Embryonic facial prominence (tissue), 1 donor: ENCODE results near the gene ROPN1L.
"Not testable (repeated sequence)": the region's sequence is repeated elsewhere in the genome, so short reads cannot be mapped to it uniquely, and the experiment has no call there.

ENCODE experiments used
- DNase-seq: peaks from one replicate; pipeline ENCODE4 v3.0.0-alpha.2; 2016; ENCODE audit errors: extremely low spot score

The ROPN1L gene

DNA sequence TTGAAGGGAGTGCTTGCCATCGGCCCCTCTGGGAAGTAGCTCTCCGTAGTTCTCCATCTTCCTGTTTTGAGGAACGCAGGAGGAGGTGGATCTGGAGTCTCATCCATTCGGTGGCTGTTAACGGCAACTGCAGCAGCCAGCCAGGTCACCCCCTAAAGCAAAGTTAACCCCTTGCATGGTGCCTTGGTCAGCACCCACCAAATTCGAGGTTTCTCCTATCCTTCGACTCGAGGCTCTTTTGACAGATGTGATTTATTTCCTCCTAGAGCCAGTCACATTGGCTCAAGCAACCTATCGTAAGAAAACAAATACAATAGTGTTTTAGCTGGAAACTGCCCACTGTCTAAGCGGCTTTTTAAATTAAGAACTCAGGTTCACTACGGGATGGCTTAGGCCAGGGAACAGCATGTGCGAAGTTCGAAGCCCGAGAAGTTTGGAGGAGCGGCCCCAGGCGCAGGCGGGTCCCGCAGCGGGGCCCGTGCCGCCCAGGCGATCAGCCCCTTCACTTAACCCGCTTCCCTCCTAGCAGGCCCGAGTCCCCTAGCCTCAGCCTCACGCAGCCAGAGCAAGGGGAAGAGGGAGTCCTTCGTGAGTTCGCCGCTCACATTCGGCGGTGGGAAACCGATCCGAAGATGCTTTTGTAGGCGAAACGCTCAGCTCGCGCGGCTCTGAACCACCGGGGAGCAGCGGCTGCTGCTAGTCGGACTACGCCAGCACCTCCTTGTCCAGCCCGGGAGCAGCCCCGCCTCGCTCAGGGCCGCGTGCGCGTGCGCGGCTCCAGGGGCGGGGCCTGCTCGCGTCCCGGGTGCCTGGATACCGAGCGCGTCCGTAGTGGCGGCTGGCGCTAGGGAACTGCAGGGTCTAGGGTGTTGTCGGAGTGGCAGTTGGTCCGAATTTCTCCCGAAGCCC lies at the start of gene ROPN1L:
TSS of gene ROPN1L (plus strand) at position 797 of the 909 bp plus-strand sequence. CDS start 289 bp downstream, outside the sequence.
- peak; percentile 58 for DNase-seq

DNA sequence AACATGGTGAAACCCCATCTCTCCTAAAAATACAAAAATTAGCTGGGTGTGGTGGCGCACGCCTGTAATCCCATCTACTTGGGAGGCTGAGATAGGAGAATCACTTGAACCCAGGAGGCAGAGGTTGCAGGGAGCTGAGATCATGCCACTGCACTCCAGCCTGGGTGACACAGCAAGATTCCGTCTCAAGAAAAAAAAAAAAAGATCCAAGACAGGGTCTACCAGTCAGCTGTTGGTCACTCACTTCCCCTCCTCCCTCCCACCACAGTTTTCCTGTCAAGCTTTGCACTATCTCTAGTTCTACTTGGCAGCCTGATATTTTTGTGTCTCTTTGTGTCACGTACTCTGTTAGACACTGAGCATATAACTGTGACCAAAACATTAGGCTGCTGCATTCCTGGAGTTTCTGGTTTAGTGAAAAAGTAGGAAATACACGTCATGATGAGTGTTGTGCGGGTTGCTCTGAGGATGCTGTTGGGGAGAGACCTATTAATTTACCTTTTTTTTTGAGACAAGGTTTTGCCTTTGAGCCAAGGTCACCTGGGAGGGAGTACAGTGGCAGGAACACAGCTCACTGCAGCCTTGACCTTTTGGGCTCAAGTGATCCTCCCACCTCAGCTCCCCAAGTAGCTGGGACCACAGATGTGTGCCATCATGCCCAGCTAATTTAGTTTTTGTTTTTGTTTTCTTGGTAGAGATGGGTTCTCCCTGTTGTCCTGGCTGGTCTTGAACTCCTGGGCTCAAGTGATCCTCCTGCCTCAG lies 48.9 kb upstream of the ROPN1L start:
- not testable (repeated sequence) for DNase-seq

DNA sequence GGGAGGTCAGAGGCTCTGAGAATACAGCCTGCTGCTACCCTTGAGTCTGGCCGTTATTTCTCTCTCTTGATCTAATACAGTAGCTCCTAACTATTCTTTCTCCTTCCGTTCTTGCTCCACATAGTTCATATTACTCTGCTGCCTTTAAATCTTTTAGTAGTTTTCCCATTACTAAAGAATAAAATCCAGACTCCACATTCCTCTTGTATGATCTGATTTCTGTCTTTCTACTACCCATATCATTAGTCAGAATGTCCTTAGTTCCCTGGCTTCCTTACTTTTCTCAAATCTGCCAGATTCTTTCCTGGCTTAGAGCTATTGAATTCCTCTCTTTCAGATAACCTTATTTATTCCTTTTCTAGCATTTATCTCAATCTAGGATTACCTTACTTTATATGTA lies 48.2 kb upstream of the ROPN1L start:
- no peak for DNase-seq

DNA sequence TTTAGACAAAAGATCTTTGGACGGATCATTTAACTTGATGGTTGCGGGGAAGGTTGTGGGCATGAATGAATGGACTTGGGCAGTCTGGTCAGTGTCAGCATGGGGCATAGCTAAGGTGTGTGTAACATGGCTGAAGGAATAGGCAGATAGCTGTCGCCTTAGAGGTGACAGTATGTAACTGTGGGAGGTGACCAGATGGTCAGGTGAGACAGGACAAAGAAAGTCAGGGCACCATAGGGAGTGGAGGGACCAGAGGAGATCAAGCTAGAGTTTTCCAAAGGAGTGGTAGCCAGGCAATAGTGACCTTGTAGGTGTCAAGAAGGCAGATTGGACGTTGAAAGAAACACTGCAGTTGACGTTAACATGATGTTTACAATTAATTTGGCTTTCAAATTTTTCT lies 45.1 kb upstream of the ROPN1L start:
- no peak for DNase-seq

DNA sequence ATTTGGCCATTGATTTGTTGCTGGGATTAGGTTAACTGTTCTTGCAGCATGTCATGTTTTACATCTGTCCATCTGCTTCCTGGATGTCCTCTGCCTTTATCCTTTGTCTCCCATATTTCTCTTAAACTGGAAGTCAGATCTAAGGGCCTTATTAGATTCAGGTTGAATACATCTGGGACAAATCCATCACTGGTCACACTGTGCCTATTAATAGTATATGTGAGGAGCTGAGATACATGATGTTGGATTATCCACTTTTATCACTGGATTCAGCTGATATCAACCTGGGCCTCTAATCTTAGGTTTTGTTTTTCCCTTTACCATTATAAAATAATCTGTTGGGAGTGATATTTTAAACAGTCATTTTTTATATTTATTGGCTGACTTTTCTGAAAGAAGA lies 41.8 kb upstream of the ROPN1L start:
- no peak for DNase-seq

DNA sequence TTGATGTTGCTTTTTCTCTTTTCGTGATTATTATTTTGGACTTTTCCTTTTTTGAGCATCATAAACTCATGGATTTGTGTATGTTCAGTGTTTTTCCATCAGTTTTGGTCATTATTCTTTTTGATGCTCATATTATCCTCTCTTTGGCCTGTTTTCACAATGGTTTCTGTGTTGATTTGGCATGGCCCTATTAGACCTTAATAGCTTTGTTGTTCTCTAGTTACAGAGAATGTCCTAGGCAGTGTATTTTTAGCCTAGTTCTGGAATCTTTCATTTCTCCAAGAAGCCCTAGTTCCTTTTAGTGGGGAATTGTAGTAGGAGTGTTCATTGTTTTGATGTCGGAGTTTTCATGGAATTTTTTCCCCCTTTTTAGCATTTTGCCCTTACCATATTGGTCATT lies 41.3 kb upstream of the ROPN1L start:
- no peak for DNase-seq

DNA sequence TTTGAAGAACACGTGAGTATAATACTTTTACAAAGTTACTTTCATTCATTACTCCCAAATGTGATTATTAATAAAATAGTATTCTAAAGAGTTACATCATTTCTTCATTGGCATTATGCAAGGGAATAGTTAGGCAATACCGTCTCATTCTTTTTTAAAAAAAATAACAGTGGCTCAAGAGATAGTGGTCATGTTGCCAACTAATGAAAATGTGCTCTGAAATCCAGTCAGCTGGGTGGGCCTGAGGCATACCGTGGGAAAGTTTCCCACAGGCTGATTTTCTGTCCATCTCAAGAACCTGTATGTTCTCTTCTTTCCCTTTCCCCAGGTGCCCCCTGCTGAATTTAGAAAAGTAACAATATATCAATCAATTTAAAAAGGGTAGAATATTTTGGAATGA lies 40.8 kb upstream of the ROPN1L start:
- DNase-seq, result no peak

DNA sequence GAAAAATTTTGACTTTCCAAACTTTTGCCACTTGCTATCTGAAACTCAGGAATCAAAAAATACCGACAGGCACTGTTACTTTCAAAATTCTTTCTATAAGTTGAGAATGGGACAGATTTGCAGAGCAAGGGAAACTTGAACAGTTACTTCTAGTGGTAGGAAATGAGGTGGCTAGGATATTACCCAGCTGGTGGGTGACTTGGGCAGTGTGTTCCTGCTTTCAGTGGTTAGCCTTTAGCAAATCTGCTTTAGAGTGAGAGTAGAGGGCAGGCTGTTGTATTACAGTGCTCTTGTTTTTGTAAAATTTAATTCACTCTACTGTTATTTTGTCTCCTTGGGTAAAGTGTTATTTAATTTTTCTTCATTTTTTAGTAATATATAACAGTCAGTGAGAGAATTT lies 40.2 kb upstream of the ROPN1L start:
- DNase-seq, result no peak

DNA sequence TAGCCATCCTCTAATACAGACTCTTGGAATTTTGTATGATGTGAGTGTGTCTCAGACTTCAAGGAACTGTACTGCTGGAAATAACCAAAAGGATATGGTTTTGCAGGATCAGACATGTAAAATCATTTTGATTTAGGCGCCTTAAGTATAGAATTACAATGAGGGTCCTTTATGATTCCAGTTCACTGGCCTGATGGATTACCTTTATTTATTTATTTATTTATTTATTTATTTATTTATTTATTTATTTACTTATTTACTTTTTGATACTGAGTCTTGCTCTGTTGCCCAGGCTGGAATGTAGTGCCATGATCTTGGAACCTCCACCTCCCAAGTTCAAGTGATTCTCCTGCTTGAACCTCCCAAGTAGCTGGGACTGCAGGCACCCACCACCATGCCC lies 37.9 kb upstream of the ROPN1L start:
- no peak for DNase-seq

DNA sequence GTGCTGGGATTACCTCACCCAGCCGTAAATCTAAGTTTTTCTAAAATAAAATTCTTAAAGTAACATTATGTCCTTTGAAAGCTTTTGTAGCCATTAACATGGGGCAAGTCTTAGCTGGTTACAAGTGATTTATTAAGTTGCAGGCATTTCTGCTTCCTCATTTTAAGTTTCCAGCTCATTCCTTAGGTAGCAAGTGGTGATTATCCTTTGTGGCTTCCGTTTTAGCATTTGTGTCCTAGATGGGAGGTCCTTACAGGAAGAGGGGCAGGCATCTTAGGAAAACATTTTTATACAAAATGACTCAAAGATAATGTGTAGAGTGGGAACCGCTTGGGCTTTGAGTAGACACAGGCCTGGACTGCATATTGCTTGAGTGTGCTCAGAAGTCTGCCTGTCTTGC lies 35.0 kb upstream of the ROPN1L start:
- no peak for DNase-seq

DNA sequence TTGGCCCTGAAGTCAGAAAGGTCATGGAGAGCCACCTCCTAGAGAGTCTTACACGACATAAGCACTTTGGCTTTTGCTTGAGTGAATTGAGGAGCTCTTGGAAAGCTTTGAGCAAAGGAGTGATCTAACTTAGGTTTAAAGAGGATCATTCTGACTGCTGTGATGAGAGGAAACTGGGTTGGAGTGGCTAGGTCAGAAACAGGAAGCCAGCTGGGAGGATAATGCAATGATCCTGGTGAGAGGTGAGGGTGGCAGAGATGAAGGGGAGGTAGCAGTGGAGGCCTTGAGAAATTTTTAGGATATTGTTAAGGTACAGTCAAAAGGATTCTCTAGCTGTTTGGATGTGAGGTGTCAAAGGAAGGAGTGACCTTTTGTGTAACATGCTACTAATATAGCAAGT lies 32.2 kb upstream of the ROPN1L start:
- no peak for DNase-seq

DNA sequence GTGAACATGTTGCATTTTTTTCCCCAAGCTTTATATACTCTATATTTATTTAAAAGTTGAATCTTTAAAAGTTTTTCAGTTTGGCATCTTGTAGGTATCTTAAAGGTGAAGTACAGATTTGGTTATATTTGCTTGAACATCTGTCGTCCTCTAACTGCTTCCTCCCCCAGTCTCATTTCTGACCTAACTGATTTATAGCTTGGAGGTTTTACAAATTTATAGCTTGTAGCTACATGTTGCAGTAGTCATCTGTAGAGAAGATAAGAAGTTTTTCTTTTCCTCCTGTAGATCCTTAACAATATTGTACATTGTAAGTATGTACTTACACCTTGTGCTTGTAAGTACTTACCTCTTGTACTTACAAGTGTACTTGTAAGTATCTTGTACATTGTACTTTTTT lies 31.0 kb upstream of the ROPN1L start:
- no peak for DNase-seq

DNA sequence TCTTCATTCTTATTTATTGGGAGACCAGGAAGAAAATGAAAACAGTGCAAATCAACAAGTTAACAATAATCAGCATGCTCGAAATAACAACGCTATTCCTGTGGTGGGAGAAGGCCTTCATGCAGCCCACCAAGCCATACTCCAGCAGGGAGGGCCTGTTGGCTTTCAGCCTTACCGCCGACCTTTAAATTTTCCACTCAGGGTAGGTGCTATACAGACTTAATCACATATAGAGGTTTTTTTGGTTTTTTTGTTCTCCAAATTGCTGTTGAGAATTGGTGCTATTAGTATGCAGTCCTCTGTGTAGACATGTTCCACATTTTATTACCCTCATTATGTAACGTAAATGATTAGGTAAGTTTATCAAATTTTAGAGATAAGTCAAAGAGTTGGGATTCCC lies 30.3 kb upstream of the ROPN1L start:
- DNase-seq, result no peak

DNA sequence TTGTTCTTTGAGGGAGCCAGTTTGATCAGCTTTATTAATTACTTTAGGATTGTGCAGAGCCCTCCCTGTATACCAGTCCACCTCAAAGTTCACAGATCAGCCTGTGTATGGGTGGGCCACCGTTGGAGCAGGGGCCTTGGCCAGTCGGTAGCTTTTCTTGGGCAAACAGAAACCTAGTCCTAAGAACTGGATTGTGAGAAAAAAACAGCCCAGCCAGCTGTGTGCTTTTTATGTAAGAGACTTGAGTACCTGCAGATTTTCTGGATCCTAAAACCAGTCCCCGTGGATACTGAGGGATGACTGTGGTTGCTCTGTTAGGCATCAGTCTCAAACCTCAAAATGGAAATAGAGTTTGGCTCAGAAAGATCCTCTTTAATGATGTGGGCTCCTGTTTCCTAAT lies 24.8 kb upstream of the ROPN1L start:
- no peak for DNase-seq

DNA sequence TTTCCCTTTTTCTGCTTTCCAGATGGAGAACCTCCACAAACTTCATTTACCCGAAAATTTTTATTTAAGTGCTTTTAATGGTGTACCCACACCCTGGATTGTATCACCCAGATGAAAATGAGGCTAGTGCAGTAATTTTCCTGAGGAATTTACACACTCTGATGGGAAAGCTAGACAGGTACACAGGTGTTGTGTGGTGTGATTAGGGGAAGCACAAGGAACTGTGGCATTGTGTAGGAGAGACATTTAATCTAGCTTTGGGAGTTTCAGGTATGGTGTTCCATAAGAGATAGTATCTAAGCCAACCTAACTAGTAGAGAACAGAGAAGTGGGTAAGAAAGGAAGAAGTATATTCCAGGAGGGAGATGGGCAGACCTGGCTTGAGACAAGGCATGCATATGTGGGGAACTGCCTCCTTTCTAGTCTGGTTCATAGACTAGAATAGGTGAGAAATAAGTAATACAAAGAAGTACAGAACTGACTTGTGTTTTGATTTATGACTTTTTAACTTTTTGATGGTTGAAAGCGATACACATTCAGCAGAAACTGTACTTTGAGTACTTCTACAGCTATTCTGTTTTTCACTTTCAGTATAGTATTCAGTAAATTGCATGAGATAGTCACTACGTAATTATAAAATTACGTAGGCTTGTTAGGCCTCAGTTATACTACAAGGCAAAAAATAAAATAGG lies 22.9 kb upstream of the ROPN1L start:
- DNase-seq, result no peak

DNA sequence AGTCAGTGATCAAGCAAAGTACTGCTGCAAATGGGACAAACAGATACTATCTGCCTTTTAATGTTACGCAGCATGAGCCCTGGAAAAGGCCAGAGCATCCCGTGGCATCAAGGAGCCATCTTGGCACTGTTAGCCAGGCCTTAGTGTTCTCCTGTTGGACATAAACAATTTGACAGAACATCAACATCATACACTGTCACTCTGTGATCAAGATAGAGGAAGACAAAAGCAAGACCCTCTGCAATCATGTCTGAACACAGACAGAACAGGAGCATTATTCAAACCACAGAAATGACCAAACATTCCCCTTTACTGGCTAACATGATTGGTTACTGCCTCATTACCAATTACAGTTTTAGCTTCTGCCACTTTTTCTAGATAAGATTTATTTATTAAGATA lies 21.2 kb upstream of the ROPN1L start:
- DNase-seq, result no peak

DNA sequence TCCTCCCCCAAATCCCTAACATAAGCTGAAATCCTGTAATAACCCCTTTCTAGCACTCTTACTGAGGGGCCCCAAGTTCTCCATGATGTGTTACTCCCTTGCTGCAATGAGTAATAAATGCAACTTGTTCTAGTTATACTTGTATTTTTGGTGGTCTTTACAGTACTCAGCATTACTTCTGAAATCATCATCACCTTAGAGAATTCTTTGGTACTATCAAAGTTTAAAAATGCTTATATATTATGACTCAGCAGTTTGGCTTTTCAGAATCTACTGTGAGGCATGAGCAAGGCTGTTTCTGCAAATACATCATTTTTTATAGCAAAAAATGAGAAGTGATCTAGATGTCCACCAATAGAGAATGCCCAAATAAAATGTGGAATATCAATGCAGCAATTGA lies 20.7 kb upstream of the ROPN1L start:
- DNase-seq, result no peak

DNA sequence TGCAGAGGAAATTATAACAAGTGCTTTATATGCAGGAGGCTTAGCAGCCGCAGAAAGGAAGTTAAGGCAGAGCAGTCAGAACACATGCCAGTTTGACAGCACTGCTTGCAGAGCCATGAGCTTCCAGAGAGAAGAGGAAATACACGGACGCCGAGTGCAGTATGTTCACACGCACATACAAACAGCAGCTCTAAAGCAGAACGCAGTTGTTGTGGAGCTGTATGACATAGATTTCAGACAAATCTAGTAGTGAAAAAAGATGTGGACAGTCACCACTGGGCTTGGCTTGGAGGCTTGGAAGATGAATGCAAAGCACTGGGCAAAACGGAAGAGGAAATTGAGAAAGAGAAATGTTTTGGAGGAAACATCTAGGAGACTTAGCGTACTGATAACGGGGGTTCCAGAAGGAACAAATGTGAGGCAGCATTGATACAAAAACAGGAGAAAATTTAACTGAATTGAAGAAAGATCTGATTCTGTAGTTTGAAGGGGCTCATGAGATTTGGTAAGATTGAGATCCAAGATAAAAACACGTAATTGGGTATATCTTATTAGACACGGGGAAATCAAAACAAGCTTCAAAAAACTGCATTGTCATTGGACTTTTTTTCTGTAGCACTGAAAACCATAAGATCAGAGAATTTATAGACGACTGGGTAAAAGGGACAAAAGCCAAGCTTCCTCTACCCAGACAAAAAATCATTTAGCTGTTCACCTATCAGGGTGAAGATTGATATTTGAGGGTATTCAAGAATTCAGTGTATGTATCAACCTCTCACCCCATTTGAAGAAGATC lies 19.6 kb upstream of the ROPN1L start:
- no peak for DNase-seq

DNA sequence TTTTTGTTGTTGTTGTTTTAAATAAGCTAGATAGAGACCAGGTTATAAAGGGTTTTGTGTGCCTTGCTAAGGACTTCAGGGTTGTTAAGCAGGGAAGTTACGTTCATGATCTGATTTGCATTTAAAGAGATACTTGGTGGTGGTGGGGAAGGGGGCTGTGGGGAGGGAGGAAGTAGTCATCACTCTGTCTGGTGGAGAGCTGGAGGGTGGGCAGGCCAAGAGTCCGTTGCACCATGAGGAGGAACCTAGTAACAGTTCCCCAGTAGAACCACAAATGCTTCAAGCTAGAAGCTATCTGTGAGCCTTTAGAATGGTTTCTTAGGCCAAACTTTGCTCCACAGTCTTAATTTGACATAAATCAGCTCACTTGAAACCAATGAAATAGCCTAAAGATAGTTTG lies 18.7 kb upstream of the ROPN1L start:
- no peak for DNase-seq

DNA sequence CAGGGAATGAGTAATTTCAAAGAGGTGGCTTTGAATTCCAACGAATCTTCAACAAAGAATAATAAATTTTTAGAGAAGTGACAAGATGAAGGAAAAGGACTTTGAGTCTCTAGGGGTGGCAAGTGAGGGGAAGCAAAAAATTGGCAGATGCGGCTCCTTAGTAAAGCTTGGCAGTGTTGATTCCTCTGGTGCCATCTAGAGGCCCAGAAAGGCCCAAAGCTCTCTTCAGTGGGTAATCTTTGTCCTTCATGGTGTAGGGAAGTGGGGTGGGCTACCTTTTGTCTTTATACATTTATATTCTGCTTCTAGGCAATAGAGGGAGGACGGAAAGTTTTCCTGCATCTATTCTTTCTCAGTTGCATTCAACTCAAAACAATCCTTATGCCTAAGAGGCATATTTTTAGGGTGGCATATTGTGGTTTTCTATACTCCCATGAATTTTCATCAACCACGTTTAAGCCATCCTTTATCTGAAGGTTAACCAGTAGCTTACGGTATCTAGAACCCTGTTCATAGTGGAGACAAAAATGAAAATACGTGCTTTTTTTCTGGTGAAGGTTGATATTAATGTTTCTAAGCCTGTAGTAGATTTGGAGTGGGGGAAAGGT lies 17.5 kb upstream of the ROPN1L start:
- no peak for DNase-seq

DNA sequence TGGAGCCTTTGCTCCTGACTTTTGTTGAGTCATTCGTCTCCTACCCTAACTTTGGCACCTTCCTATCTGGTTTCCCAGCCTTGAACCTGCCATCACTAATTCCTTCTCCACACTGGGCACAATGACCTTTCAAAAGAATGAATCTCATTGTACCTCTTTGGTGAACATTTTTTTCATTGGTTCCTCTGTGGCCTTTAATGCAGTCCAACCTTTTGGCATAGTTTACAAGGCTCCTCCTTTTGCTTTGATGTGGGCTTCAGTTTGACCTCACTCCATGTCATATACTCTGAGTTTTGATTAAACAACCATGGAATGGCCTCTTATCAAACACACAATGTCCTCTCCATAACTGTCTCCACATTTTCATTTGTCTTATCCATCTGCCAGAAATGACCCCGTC lies 14.5 kb upstream of the ROPN1L start:
- DNase-seq, result no peak
